ENCODE data around the gene RET. TPM values are rescaled to one million over a fixed set of nuclear protein-coding genes. Genes with fewer than 3 reads are reported as not detected.

The RET gene
- total RNA-seq, 1 donor from 2014 or later: 1.0 TPM

DNA sequence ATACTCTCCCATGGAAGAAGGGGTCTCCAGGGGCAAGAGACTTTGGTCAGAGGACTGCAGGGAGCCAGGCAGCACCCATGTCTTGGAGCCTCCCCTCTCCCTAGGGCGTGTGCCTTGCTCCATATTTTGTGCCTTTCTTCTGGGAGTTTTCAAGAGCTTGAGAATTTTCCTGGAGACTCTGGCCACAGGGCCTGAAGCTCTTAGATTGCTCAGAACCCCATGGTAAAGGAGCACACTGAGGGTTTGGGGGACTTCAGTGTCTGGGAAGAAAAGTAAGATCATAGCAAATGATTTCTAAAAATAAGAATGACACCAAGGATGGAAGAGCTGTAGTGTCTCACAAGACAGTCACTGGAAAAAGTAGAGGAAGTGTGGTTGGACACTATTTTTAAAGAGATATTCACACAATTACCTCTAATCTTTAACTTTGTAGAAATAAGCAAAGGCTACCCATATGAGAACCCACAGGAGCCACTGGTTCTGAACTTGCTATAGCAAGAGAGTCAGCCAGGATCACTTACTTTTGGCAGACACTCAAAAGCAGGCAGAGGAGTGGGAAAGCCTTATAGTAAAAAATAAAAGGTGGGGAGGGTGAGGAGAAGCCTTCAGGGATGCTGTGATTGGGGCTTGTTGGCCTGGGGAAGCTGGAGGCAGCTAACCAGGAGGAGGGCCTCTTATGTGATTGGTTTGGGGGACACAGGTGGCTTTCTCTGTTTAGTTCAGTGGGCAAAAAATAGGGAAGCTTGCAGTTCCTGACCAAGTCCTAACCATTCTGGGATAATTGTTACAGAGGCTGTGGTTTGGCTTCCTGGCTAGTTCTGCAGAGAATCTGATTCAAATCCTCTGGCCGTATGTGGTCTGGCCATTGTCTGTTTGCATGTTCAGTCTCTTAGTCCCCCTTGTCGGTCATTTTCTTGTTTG, 56.3 kb downstream of the RET start:
- Histone ChIP-seq H3K4me3 (no peak overlapping the region), H3K4me1 (peaks cover 15% of the 10 kb centered on the region), H3K9me3 (no peaks in the 10 kb centered on the region), H3K27ac (no peak overlapping the region), H3K27me3 (no peaks in the 10 kb centered on the region), H3K36me3 (no peaks in the 10 kb centered on the region)
- DNase-seq (no peak), ATAC-seq (no peak)
- intact Hi-C loops (cut with DNase I): no loop called here
- TF ChIP-seq, protein P1, sequence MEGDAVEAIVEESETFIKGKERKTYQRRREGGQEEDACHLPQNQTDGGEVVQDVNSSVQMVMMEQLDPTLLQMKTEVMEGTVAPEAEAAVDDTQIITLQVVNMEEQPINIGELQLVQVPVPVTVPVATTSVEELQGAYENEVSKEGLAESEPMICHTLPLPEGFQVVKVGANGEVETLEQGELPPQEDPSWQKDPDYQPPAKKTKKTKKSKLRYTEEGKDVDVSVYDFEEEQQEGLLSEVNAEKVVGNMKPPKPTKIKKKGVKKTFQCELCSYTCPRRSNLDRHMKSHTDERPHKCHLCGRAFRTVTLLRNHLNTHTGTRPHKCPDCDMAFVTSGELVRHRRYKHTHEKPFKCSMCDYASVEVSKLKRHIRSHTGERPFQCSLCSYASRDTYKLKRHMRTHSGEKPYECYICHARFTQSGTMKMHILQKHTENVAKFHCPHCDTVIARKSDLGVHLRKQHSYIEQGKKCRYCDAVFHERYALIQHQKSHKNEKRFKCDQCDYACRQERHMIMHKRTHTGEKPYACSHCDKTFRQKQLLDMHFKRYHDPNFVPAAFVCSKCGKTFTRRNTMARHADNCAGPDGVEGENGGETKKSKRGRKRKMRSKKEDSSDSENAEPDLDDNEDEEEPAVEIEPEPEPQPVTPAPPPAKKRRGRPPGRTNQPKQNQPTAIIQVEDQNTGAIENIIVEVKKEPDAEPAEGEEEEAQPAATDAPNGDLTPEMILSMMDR (IDR thresholded peaks at IDR 0.05): no peak

DNA sequence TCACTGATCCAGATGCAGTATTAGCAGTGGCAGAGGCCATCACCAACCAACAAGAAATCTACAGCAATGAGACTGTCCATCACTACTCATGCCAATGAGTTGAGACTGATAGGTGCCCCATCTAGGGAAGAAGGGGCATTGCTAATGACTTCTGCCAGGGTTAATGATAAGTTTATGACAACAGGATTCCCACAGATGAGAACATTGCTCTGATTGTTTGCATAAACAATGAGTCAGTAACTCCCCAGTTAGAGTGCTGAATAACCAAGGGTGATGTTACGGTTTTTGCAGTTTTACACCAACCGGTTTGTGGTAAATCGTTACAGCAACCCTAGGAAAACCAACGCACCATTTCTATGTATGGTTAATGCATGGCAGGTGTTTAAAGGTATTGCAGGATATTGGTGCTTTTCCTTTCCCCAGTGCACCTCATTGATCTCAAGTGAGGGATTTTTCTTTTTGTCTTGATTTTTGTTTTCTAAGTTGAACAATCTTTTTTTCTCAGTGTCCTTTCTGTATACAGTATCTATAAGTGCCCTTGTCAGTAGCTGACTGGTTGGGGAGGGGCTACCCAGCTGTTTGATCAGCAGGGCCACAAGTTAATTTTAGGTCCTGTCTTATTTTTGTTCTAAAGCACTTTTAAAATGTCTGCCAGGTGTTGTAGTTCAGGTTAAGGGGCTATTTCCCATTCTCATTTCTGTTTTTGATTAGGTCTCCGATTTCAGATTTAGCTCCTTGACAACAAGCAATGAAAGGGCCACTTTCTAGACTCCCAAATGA, 57.4 kb downstream of the RET start:
- Histone ChIP-seq H3K4me1 (peaks cover 18% of the 10 kb centered on the region), H3K4me3 (no peak overlapping the region), H3K27me3 (no peaks in the 10 kb centered on the region), H3K27ac (no peak overlapping the region), H3K36me3 (no peaks in the 10 kb centered on the region), H3K9me3 (no peaks in the 10 kb centered on the region)
- intact Hi-C loops (cut with DNase I): no loop called here
- ATAC-seq (no peak), DNase-seq (no peak)
- TF ChIP-seq, protein P1 (IDR thresholded peaks at IDR 0.05): no peak

DNA sequence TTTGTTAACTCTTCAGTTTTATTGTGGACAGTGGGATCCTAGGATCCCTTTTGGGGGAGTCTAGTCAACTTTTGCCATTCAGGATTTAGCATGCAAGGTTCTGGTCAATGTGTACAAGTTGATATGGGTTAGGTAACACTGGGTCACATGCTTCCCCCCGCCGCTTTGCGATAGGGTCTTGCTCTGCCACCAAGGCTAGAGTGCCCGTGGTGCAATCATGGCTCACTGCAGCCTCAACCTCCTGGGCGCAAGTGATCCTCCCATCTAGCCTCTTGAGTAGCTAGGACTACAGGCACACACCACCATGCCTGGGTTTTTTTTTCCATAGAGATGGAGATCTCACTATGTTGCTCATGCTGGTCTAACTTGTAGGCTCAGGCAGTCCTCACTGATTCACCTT, 58.2 kb downstream of the RET start:
- H3K4me3 ChIP-seq: no peak overlapping the region
- intact Hi-C loops (cut with DNase I): no loop called here
- H3K27me3 ChIP-seq: no peaks in the 10 kb centered on the region
- H3K27ac ChIP-seq: no peak overlapping the region
- no peak for ATAC-seq
- no peak for DNase-seq
- H3K36me3 ChIP-seq: no peaks in the 10 kb centered on the region
- peaks cover 25% of the 10 kb centered on the region for H3K4me1 ChIP-seq
- no peaks in the 10 kb centered on the region for H3K9me3 ChIP-seq
- TF ChIP-seq, protein P1 (IDR thresholded peaks at IDR 0.05): no peak

DNA sequence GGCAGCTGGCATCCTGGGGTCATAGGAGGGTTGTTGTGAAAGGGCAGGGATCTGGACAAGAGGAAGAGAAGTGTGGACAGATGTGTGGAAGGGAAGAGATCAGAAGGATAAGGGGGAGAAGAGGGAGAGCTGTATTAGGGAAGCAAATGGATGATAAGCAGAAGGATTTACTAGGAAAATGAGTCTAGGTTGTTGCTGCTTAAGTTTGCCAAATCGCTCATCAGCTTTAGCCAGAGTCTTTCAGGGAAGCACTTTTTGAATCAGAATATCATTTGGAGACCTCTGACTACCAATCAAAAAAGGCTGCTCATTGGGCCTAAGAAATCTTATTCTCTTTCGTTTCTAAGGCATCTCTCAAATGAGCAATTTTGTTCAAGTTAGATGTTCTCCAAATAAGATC, 58.8 kb downstream of the RET start:
- Histone ChIP-seq H3K4me3 (no peak overlapping the region), H3K27ac (no peak overlapping the region), H3K36me3 (no peaks in the 10 kb centered on the region), H3K27me3 (no peaks in the 10 kb centered on the region), H3K4me1 (peaks cover 30% of the 10 kb centered on the region), H3K9me3 (no peaks in the 10 kb centered on the region)
- no peak for ATAC-seq
- no peak for DNase-seq
- TF ChIP-seq, protein P1 (IDR thresholded peaks at IDR 0.05): no peak
- intact Hi-C loops (cut with DNase I): no loop called here

DNA sequence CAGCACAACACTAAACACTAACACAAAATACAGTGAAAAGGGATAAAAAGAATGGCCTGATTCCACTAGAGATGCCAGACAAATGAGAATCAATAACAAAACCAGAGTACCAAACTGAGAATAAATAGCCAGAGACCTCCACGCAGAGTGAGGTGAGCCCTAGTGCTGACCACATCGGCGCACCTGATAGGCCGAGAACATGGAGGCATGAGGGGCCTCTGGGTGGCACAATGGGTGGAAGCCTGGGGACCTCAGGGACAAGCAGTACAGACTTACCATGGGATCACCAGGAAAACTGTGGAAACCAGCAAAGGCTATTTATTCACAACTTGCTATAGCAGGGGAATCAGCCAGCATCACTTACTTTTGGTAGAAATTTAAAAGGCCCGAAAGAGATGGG, 59.6 kb downstream of the RET start:
- Histone ChIP-seq H3K36me3 (no peaks in the 10 kb centered on the region), H3K4me3 (no peak overlapping the region), H3K4me1 (peaks cover 36% of the 10 kb centered on the region), H3K27me3 (no peaks in the 10 kb centered on the region), H3K27ac (no peak overlapping the region), H3K9me3 (no peaks in the 10 kb centered on the region)
- intact Hi-C loops (cut with DNase I): no loop called here
- TF ChIP-seq, protein P1 (IDR thresholded peaks at IDR 0.05): no peak
- ATAC-seq (no peak), DNase-seq (no peak)

Measured in upper lobe of right lung (tissue), 1 donor.